ENCODE results near the gene SRSF1. TPM values are rescaled to one million over a fixed set of nuclear protein-coding genes. Genes with fewer than 3 reads are reported as not detected.
"Not testable (repeated sequence)": the region's sequence is repeated elsewhere in the genome, so short reads cannot be mapped to it uniquely, and the experiment has no call there.

The SRSF1 gene
- total RNA-seq, 2 experiments from 2014 or later: 298 to 304 TPM

- CTCF ChIA-PET: interaction anchor here (1.0 to 1.6 kb wide), 5 partner anchors 10 to 93 kb away, joined by 3 to 6 read pairs (median 4); partner anchors contain the start of gene CUEDC1
- no peak overlapping the region for H3K27ac Mint-ChIP-seq
- no peak overlapping the region for H3K4me3 Mint-ChIP-seq
- POLR2A ChIA-PET: interaction anchor here (1.5 to 2.8 kb wide), 4 partner anchors 16 to 136 kb away, joined by 4 to 40 read pairs (median 5); partner anchors contain the start of genes CUEDC1, MRPS23 and SRSF1
- DNase-seq: no peak
- no peaks in the 10 kb centered on the region for H3K27me3 Mint-ChIP-seq
- H3K9me3 Mint-ChIP-seq: no peaks in the 10 kb centered on the region
- peaks cover 70% of the 10 kb centered on the region for H3K4me1 Mint-ChIP-seq
- H3K36me3 Mint-ChIP-seq (ENCODE audit: low read depth): peaks cover 61% of the 10 kb centered on the region
These were observed 21.9 kb downstream of the SRSF1 start for GRCh38 chr17:57984936-57985674.

- Mint-ChIP-seq H3K27ac (no peak overlapping the region), H3K9me3 (no peaks in the 10 kb centered on the region), H3K27me3 (no peaks in the 10 kb centered on the region), H3K4me3 (no peak overlapping the region), H3K4me1 (peaks cover 63% of the 10 kb centered on the region), H3K36me3 (ENCODE audit: low read depth) (peaks cover 63% of the 10 kb centered on the region)
- CTCF ChIA-PET: interaction anchor here (1.4 to 1.6 kb wide), 3 partner anchors 11 to 92 kb away, joined by 3 to 5 read pairs (median 4); no protein-coding TSS in a partner anchor
- POLR2A ChIA-PET: interaction anchor here (1.5 to 2.8 kb wide), 3 partner anchors 22 to 135 kb away, joined by 4 to 40 read pairs (median 6); partner anchors contain the start of genes CUEDC1, MRPS23 and SRSF1
- DNase-seq: no peak
These were observed 22.7 kb downstream of the SRSF1 start for GRCh38 chr17:57984261-57984890.

GRCh38 chr17:57983446-57983845 lies 23.6 kb downstream of the SRSF1 start:
- Mint-ChIP-seq H3K36me3 (ENCODE audit: low read depth) (peaks cover 64% of the 10 kb centered on the region), H3K9me3 (no peaks in the 10 kb centered on the region), H3K4me1 (peaks cover 54% of the 10 kb centered on the region), H3K27me3 (no peaks in the 10 kb centered on the region), H3K27ac (no peak overlapping the region), H3K4me3 (no peak overlapping the region)
- CTCF ChIA-PET: no interaction called here
- POLR2A ChIA-PET: interaction anchor here (1.7 kb wide), 1 partner anchor 10 kb away, joined by 5 read pairs; no protein-coding TSS in a partner anchor
- no peak for DNase-seq

- Mint-ChIP-seq H3K9me3 (no peaks in the 10 kb centered on the region), H3K4me3 (no peak overlapping the region), H3K4me1 (peaks cover 54% of the 10 kb centered on the region), H3K27ac (no peak overlapping the region), H3K36me3 (ENCODE audit: low read depth) (peaks cover 72% of the 10 kb centered on the region), H3K27me3 (no peaks in the 10 kb centered on the region)
- POLR2A ChIA-PET: interaction anchor here (1.3 to 2.3 kb wide), 3 partner anchors 11 to 59 kb away, joined by 3 to 7 read pairs (median 5); no protein-coding TSS in a partner anchor
- DNase-seq: no peak
- CTCF ChIA-PET: interaction anchor here (1.8 kb wide), 1 partner anchor 90 kb away, joined by 5 read pairs; no protein-coding TSS in a partner anchor
These were observed 24.4 kb downstream of the SRSF1 start for GRCh38 chr17:57982452-57983170.

GRCh38 chr17:57980522-57980921 lies 26.5 kb downstream of the SRSF1 start:
- Mint-ChIP-seq H3K36me3 (ENCODE audit: low read depth) (peaks cover 86% of the 10 kb centered on the region), H3K4me1 (peaks cover 41% of the 10 kb centered on the region), H3K9me3 (no peaks in the 10 kb centered on the region), H3K4me3 (no peak overlapping the region), H3K27me3 (no peaks in the 10 kb centered on the region), H3K27ac (no peak overlapping the region)
- ChIA-PET POLR2A (interaction anchor here (1.1 to 2.8 kb wide), 3 partner anchors 9 to 57 kb away, joined by 7 to 13 read pairs (median 7); partner anchors contain the start of gene SRSF1), CTCF (interaction anchor here (0.7 to 1.3 kb wide), 3 partner anchors 22 to 121 kb away, joined by 3 read pairs; no protein-coding TSS in a partner anchor)
- DNase-seq: no peak

GRCh38 chr17:57979076-57979475 lies 28.0 kb downstream of the SRSF1 start:
- H3K9me3 Mint-ChIP-seq: no peaks in the 10 kb centered on the region
- peaks cover 89% of the 10 kb centered on the region for H3K36me3 Mint-ChIP-seq (ENCODE audit: low read depth)
- peaks cover 28% of the 10 kb centered on the region for H3K4me1 Mint-ChIP-seq
- no peak for DNase-seq
- POLR2A ChIA-PET: interaction anchor here (2.8 kb wide), 1 partner anchor 27 kb away, joined by 13 read pairs; the partner anchor contains the start of gene SRSF1
- H3K27me3 Mint-ChIP-seq: no peaks in the 10 kb centered on the region
- no peak overlapping the region for H3K4me3 Mint-ChIP-seq
- no peak overlapping the region for H3K27ac Mint-ChIP-seq
- CTCF ChIA-PET: interaction anchor here (0.9 to 1.1 kb wide), 3 partner anchors 20 to 122 kb away, joined by 3 read pairs; no protein-coding TSS in a partner anchor

- H3K9me3 Mint-ChIP-seq: no peaks in the 10 kb centered on the region
- CTCF ChIA-PET: interaction anchor here (1.0 to 1.6 kb wide), 3 partner anchors 62 to 138 kb away, joined by 3 read pairs; no protein-coding TSS in a partner anchor
These were observed 30.5 kb downstream of the SRSF1 start for GRCh38 chr17:57976594-57976993.

GRCh38 chr17:57975044-57975443 lies 32.0 kb downstream of the SRSF1 start:
- Mint-ChIP-seq H3K9me3 (no peaks in the 10 kb centered on the region), H3K4me1 (no peaks in the 10 kb centered on the region), H3K27me3 (no peaks in the 10 kb centered on the region), H3K36me3 (ENCODE audit: low read depth) (peaks cover 64% of the 10 kb centered on the region), H3K4me3 (no peak overlapping the region), H3K27ac (no peak overlapping the region)
- POLR2A ChIA-PET: interaction anchor here (0.8 to 1.0 kb wide), 2 partner anchors 19 to 27 kb away, joined by 3 read pairs; no protein-coding TSS in a partner anchor
- CTCF ChIA-PET: interaction anchor here (1.3 kb wide), 1 partner anchor 116 kb away, joined by 3 read pairs; no protein-coding TSS in a partner anchor
- DNase-seq: no peak

More at GRCh38 chr17:57976594-57976993, 30.5 kb downstream of the SRSF1 start:
- no peaks in the 10 kb centered on the region for H3K27me3 Mint-ChIP-seq
- peaks cover 77% of the 10 kb centered on the region for H3K36me3 Mint-ChIP-seq (ENCODE audit: low read depth)
- POLR2A ChIA-PET: no interaction called here
- no peak overlapping the region for H3K27ac Mint-ChIP-seq
- no peak overlapping the region for H3K4me3 Mint-ChIP-seq
- peaks cover 6% of the 10 kb centered on the region for H3K4me1 Mint-ChIP-seq
- DNase-seq: no peak

GRCh38 chr17:57974053-57974824 lies 32.8 kb downstream of the SRSF1 start:
- H3K4me3 Mint-ChIP-seq, H3K27ac Mint-ChIP-seq, H3K9me3 Mint-ChIP-seq, H3K27me3 Mint-ChIP-seq, DNase-seq, CTCF ChIA-PET, H3K4me1 Mint-ChIP-seq: not testable (repeated sequence)
- POLR2A ChIA-PET: interaction anchor here (0.8 kb wide), 1 partner anchor 26 kb away, joined by 3 read pairs; no protein-coding TSS in a partner anchor
- H3K36me3 Mint-ChIP-seq (ENCODE audit: low read depth): peaks cover 59% of the 10 kb centered on the region

- Mint-ChIP-seq H3K9me3 (no peaks in the 10 kb centered on the region), H3K4me3 (no peak overlapping the region), H3K4me1 (no peaks in the 10 kb centered on the region), H3K27ac (no peak overlapping the region), H3K27me3 (peaks cover 7% of the 10 kb centered on the region), H3K36me3 (ENCODE audit: low read depth) (peaks cover 42% of the 10 kb centered on the region)
- no peak for DNase-seq
- ChIA-PET POLR2A (interaction anchor here (0.8 kb wide), 1 partner anchor 15 kb away, joined by 3 read pairs; no protein-coding TSS in a partner anchor), CTCF (no interaction called here)
These were observed 34.9 kb downstream of the SRSF1 start for GRCh38 chr17:57972151-57972550.

- no peaks in the 10 kb centered on the region for H3K9me3 Mint-ChIP-seq
- H3K27me3 Mint-ChIP-seq: peaks cover 7% of the 10 kb centered on the region
- no peak overlapping the region for H3K4me3 Mint-ChIP-seq
- CTCF ChIA-PET: no interaction called here
- DNase-seq: no peak
- POLR2A ChIA-PET: interaction anchor here (0.8 to 1.0 kb wide), 2 partner anchors 10 to 15 kb away, joined by 3 read pairs; no protein-coding TSS in a partner anchor
- no peak overlapping the region for H3K27ac Mint-ChIP-seq
- peaks cover 36% of the 10 kb centered on the region for H3K36me3 Mint-ChIP-seq (ENCODE audit: low read depth)
- H3K4me1 Mint-ChIP-seq: no peaks in the 10 kb centered on the region
These were observed 35.5 kb downstream of the SRSF1 start for GRCh38 chr17:57971572-57971971.

Data from activated CD4-positive, alpha-beta memory T cell treated with anti-CD3 and anti-CD28 coated beads, Interleukin-2, amount 10 ng/mL, durations not matched to agents 7 days and 5 days (primary cell).